ENCODE results near the gene CYP2A7.
"Not testable (repeated sequence)": the region's sequence is repeated elsewhere in the genome, so short reads cannot be mapped to it uniquely, and the experiment has no call there.

The CYP2A7 gene

GRCh38 chr19:40882062-40882461 lies at the start of gene CYP2A7:
Gene CYP2A7 (minus strand): TSS chr19:40882231. CDS start chr19:40882210, 21 bp downstream.
- DNase-seq (ENCODE audit: low spot score), result not testable (repeated sequence)

GRCh38 chr19:40930799-40931198 lies 48.8 kb upstream of the CYP2A7 start:
- DNase-seq (ENCODE audit: low spot score), result not testable (repeated sequence)

GRCh38 chr19:40929942-40930341 lies 47.9 kb upstream of the CYP2A7 start:
- DNase-seq (ENCODE audit: low spot score), result not testable (repeated sequence)

- DNase-seq (ENCODE audit: low spot score), result no peak
Observed at GRCh38 chr19:40928850-40929249, 46.8 kb upstream of the CYP2A7 start.

GRCh38 chr19:40927567-40927966 lies 45.5 kb upstream of the CYP2A7 start:
- DNase-seq (ENCODE audit: low spot score), result no peak

GRCh38 chr19:40926276-40926675 lies 44.2 kb upstream of the CYP2A7 start:
- not testable (repeated sequence) for DNase-seq (ENCODE audit: low spot score)

GRCh38 chr19:40923934-40924391 lies 41.9 kb upstream of the CYP2A7 start:
- no peak for DNase-seq (ENCODE audit: low spot score)

- DNase-seq (ENCODE audit: low spot score), result not testable (repeated sequence)
Observed at GRCh38 chr19:40922237-40923160, 40.5 kb upstream of the CYP2A7 start.

GRCh38 chr19:40921005-40921897 lies 39.2 kb upstream of the CYP2A7 start:
- DNase-seq (ENCODE audit: low spot score), result no peak

- no peak for DNase-seq (ENCODE audit: low spot score)
Observed at GRCh38 chr19:40920300-40921004, 38.4 kb upstream of the CYP2A7 start.

GRCh38 chr19:40919530-40920299 lies 37.7 kb upstream of the CYP2A7 start:
- not testable (repeated sequence) for DNase-seq (ENCODE audit: low spot score)

- DNase-seq (ENCODE audit: low spot score), result not testable (repeated sequence)
Observed at GRCh38 chr19:40918303-40918702, 36.3 kb upstream of the CYP2A7 start.

- no peak for DNase-seq (ENCODE audit: low spot score)
Observed at GRCh38 chr19:40908976-40909375, 26.9 kb upstream of the CYP2A7 start.

- DNase-seq (ENCODE audit: low spot score), result no peak
Observed at GRCh38 chr19:40907968-40908735, 26.1 kb upstream of the CYP2A7 start.

- no peak for DNase-seq (ENCODE audit: low spot score)
Observed at GRCh38 chr19:40906512-40906911, 24.5 kb upstream of the CYP2A7 start.

GRCh38 chr19:40904673-40905156 lies 22.7 kb upstream of the CYP2A7 start:
- not testable (repeated sequence) for DNase-seq (ENCODE audit: low spot score)

GRCh38 chr19:40901975-40902750 lies 20.1 kb upstream of the CYP2A7 start:
- DNase-seq (ENCODE audit: low spot score), result not testable (repeated sequence)

GRCh38 chr19:40900521-40900920 lies 18.5 kb upstream of the CYP2A7 start:
- DNase-seq (ENCODE audit: low spot score), result not testable (repeated sequence)

- DNase-seq (ENCODE audit: low spot score), result not testable (repeated sequence)
Observed at GRCh38 chr19:40899964-40900363, 17.9 kb upstream of the CYP2A7 start.

All from hematopoietic multipotent progenitor cell treated with erythropoietin and hydrocortisone succinate and interleukin-3 and kit ligand, for 15 days (in vitro differentiated cells).